Bronchial epithelial cell (primary cell): Measurements from ENCODE around the gene MCOLN3. TPM values are rescaled to one million over a fixed set of nuclear protein-coding genes. Genes with fewer than 3 reads are reported as not detected.

Experiments
- DNase-seq: peaks from one replicate; pipeline ENCODE4 v3.0.0-alpha.2; 2010; ENCODE audit warnings: low read depth
- FAIRE-seq: peaks from 2 replicates; lab custom pipeline; 2011; peaks lifted over from hg19 to GRCh38; lab: Jason Lieb, UNC
- H3K27me3 ChIP-seq: 2 replicates; pipeline ENCODE4 v1.5.1; 2011; ENCODE audit warnings: low read length; ENCODE audit not compliant: control insufficient read depth, insufficient read depth
- H3K36me3 ChIP-seq: 2 replicates; pipeline ENCODE4 v1.5.1; 2011; ENCODE audit warnings: low read length; ENCODE audit not compliant: control insufficient read depth, insufficient read depth
- H3K4me3 ChIP-seq: 2 replicates; pipeline ENCODE4 v1.5.1; 2011; ENCODE audit warnings: mild to moderate bottlenecking, low read depth, low read length, control low read depth
- CTCF ChIP-seq: IDR thresholded peaks from 2 replicates; pipeline ENCODE4 v1.5.1; 2011; ENCODE audit warnings: mild to moderate bottlenecking, moderate library complexity, low read length, control low read depth, inconsistent platforms; ENCODE audit not compliant: insufficient read depth, severe bottlenecking
- total RNA-seq: library from RNA; depleted of rRNA; stranded (reverse); fragments of >200 nt; gene quantifications from 2 replicates; pipeline ENCODE4 v1.2.1, GENCODE V29; 2014

Gene MCOLN3
- total RNA-seq, 1 donor from 2014 or later: 2.4 TPM

GRCh38 chr1:85028151-85028550, 20.1 kb downstream of the MCOLN3 start:
- no peak for DNase-seq
- no peak for TF ChIP-seq CTCF
- no peaks in the 10 kb centered on the region for H3K27me3 ChIP-seq
- no peaks in the 10 kb centered on the region for H3K36me3 ChIP-seq
- no peak overlapping the region for H3K4me3 ChIP-seq
- FAIRE-seq: no peak

GRCh38 chr1:85027242-85027983, 20.9 kb downstream of the MCOLN3 start:
- H3K27me3 ChIP-seq: no peaks in the 10 kb centered on the region
- DNase-seq (peak; percentile 27), FAIRE-seq (no peak)
- no peak for TF ChIP-seq CTCF
- H3K36me3 ChIP-seq: no peaks in the 10 kb centered on the region
- no peak overlapping the region for H3K4me3 ChIP-seq

- TF ChIP-seq CTCF: no peak
- no peaks in the 10 kb centered on the region for H3K36me3 ChIP-seq
Observed at GRCh38 chr1:85025940-85026339, 22.4 kb downstream of the MCOLN3 start.

GRCh38 chr1:85024736-85025135, 23.6 kb downstream of the MCOLN3 start:
- FAIRE-seq: no peak
- Histone ChIP-seq H3K27me3 (no peaks in the 10 kb centered on the region), H3K36me3 (no peaks in the 10 kb centered on the region), H3K4me3 (no peak overlapping the region)
- TF ChIP-seq CTCF: no peak
- no peak for DNase-seq

More at GRCh38 chr1:85025940-85026339, 22.4 kb downstream of the MCOLN3 start:
- FAIRE-seq (no peak), DNase-seq (no peak)
- Histone ChIP-seq H3K27me3 (no peaks in the 10 kb centered on the region), H3K4me3 (no peak overlapping the region)

GRCh38 chr1:85022700-85023099, 25.6 kb downstream of the MCOLN3 start:
- Histone ChIP-seq H3K36me3 (no peaks in the 10 kb centered on the region), H3K4me3 (no peak overlapping the region), H3K27me3 (no peaks in the 10 kb centered on the region)
- FAIRE-seq (no peak), DNase-seq (no peak)
- no peak for TF ChIP-seq CTCF

GRCh38 chr1:85019994-85020393, 28.3 kb downstream of the MCOLN3 start:
- no peak for DNase-seq
- Histone ChIP-seq H3K36me3 (no peaks in the 10 kb centered on the region), H3K4me3 (no peak overlapping the region), H3K27me3 (no peaks in the 10 kb centered on the region)
- TF ChIP-seq CTCF: no peak
- peak; percentile 72 for FAIRE-seq
